MG63 (cell line): ENCODE measurements around the gene DENND1A. TPM values are rescaled to one million over a fixed set of nuclear protein-coding genes. Genes with fewer than 3 reads are reported as not detected.
"Not testable (repeated sequence)": the region's sequence is repeated elsewhere in the genome, so short reads cannot be mapped to it uniquely, and the experiment has no call there.

Source experiments
- DNase-seq: peaks from one replicate; pipeline ENCODE4 v3.0.0-alpha.2; 2020
- H3K27me3 ChIP-seq: fragments of 250-450 bp; sonication (Bioruptor Pico); 2 replicates; pipeline ENCODE4 v1.5.1; 2020; ENCODE audit warnings: mild to moderate bottlenecking, moderate library complexity
- H3K36me3 ChIP-seq: fragments of 250-450 bp; sonication (Bioruptor Pico); 2 replicates; pipeline ENCODE4 v1.5.1; 2020; ENCODE audit warnings: mild to moderate bottlenecking, moderate library complexity
- H3K4me3 ChIP-seq: fragments of 250-450 bp; sonication (Bioruptor Pico); 2 replicates; pipeline ENCODE4 v1.5.1; 2020; ENCODE audit warnings: mild to moderate bottlenecking, moderate library complexity
- H3K9me3 ChIP-seq: fragments of 250-450 bp; sonication (Bioruptor Pico); 2 replicates; pipeline ENCODE4 v1.5.1; 2020; ENCODE audit warnings: mild to moderate bottlenecking, moderate library complexity
- total RNA-seq: library from RNA; depleted of rRNA; stranded (reverse); fragments of >200 nt; shearing (Covaris generic); gene quantifications from 2 replicates; pipeline ENCODE4 v1.2.3, GENCODE V29; 2014; ENCODE audit warnings: low replicate concordance

Gene DENND1A
- total RNA-seq, 1 experiment from 2014 or later, result 35.3 TPM

GRCh38 chr9:123821619-123822018 is 108.3 kb downstream of the DENND1A start:
- Histone ChIP-seq H3K36me3 (no peaks in the 10 kb centered on the region), H3K9me3 (no peaks in the 10 kb centered on the region)
- no peak for DNase-seq

GRCh38 chr9:123820139-123820538 is 109.8 kb downstream of the DENND1A start:
- Histone ChIP-seq H3K9me3 (no peaks in the 10 kb centered on the region), H3K4me3 (no peak overlapping the region), H3K27me3 (no peaks in the 10 kb centered on the region), H3K36me3 (no peaks in the 10 kb centered on the region)
- DNase-seq, result no peak

More at GRCh38 chr9:123821619-123822018, 108.3 kb downstream of the DENND1A start:
- Histone ChIP-seq H3K4me3 (no peak overlapping the region), H3K27me3 (no peaks in the 10 kb centered on the region)

GRCh38 chr9:123816817-123817472 is 113.0 kb downstream of the DENND1A start:
- H3K4me3 ChIP-seq, result no peak overlapping the region
- no peaks in the 10 kb centered on the region for H3K27me3 ChIP-seq
- H3K36me3 ChIP-seq, result no peaks in the 10 kb centered on the region
- H3K9me3 ChIP-seq, result no peaks in the 10 kb centered on the region
- no peak for DNase-seq

GRCh38 chr9:123815856-123816255 is 114.1 kb downstream of the DENND1A start:
- H3K9me3 ChIP-seq, H3K4me3 ChIP-seq, H3K36me3 ChIP-seq, DNase-seq, H3K27me3 ChIP-seq: not testable (repeated sequence)

- Histone ChIP-seq H3K27me3 (no peaks in the 10 kb centered on the region), H3K9me3 (no peaks in the 10 kb centered on the region)
- DNase-seq, result no peak
These were observed 115.4 kb downstream of the DENND1A start for GRCh38 chr9:123814496-123814895.

GRCh38 chr9:123812984-123813383 is 116.9 kb downstream of the DENND1A start:
- no peaks in the 10 kb centered on the region for H3K27me3 ChIP-seq
- DNase-seq, result no peak
- no peak overlapping the region for H3K4me3 ChIP-seq
- no peaks in the 10 kb centered on the region for H3K36me3 ChIP-seq
- no peaks in the 10 kb centered on the region for H3K9me3 ChIP-seq

More at GRCh38 chr9:123814496-123814895, 115.4 kb downstream of the DENND1A start:
- no peak overlapping the region for H3K4me3 ChIP-seq
- no peaks in the 10 kb centered on the region for H3K36me3 ChIP-seq

- no peak overlapping the region for H3K4me3 ChIP-seq
- H3K36me3 ChIP-seq, result no peaks in the 10 kb centered on the region
- H3K27me3 ChIP-seq, result no peaks in the 10 kb centered on the region
- no peak for DNase-seq
- H3K9me3 ChIP-seq, result no peaks in the 10 kb centered on the region
These were observed 122.7 kb downstream of the DENND1A start for GRCh38 chr9:123807251-123807650.

- no peak for DNase-seq
- Histone ChIP-seq H3K9me3 (no peaks in the 10 kb centered on the region), H3K36me3 (no peaks in the 10 kb centered on the region), H3K4me3 (no peak overlapping the region), H3K27me3 (no peaks in the 10 kb centered on the region)
These were observed 123.1 kb downstream of the DENND1A start for GRCh38 chr9:123806829-123807228.

- no peak for DNase-seq
- Histone ChIP-seq H3K9me3 (no peaks in the 10 kb centered on the region), H3K4me3 (no peak overlapping the region), H3K27me3 (no peaks in the 10 kb centered on the region), H3K36me3 (no peaks in the 10 kb centered on the region)
These were observed 131.7 kb downstream of the DENND1A start for GRCh38 chr9:123798195-123798594.

- H3K36me3 ChIP-seq, result no peaks in the 10 kb centered on the region
- DNase-seq, result no peak
- H3K9me3 ChIP-seq, result no peaks in the 10 kb centered on the region
- H3K27me3 ChIP-seq, result no peaks in the 10 kb centered on the region
- H3K4me3 ChIP-seq, result peak overlapping the region; percentile 22
These were observed 133.1 kb downstream of the DENND1A start for GRCh38 chr9:123796618-123797484.

GRCh38 chr9:123796094-123796493 is 133.8 kb downstream of the DENND1A start:
- DNase-seq, result no peak
- H3K9me3 ChIP-seq, result no peaks in the 10 kb centered on the region
- H3K4me3 ChIP-seq, result no peak overlapping the region
- no peaks in the 10 kb centered on the region for H3K27me3 ChIP-seq
- H3K36me3 ChIP-seq, result no peaks in the 10 kb centered on the region

GRCh38 chr9:123795336-123795735 is 134.6 kb downstream of the DENND1A start:
- DNase-seq, result peak; percentile 50
- H3K27me3 ChIP-seq, result no peaks in the 10 kb centered on the region

GRCh38 chr9:123792501-123792900 is 137.4 kb downstream of the DENND1A start:
- H3K27me3 ChIP-seq, result no peaks in the 10 kb centered on the region
- H3K9me3 ChIP-seq, result no peaks in the 10 kb centered on the region
- DNase-seq, result no peak
- no peak overlapping the region for H3K4me3 ChIP-seq
- H3K36me3 ChIP-seq, result no peaks in the 10 kb centered on the region

More at GRCh38 chr9:123795336-123795735, 134.6 kb downstream of the DENND1A start:
- no peaks in the 10 kb centered on the region for H3K9me3 ChIP-seq
- no peaks in the 10 kb centered on the region for H3K36me3 ChIP-seq
- H3K4me3 ChIP-seq, result no peak overlapping the region

GRCh38 chr9:123789554-123790292 is 140.2 kb downstream of the DENND1A start:
- no peak for DNase-seq
- Histone ChIP-seq H3K4me3 (no peak overlapping the region), H3K36me3 (no peaks in the 10 kb centered on the region), H3K27me3 (no peaks in the 10 kb centered on the region), H3K9me3 (no peaks in the 10 kb centered on the region)

- H3K4me3 ChIP-seq, result no peak overlapping the region
- H3K9me3 ChIP-seq, result no peaks in the 10 kb centered on the region
- DNase-seq, result no peak
- H3K36me3 ChIP-seq, result no peaks in the 10 kb centered on the region
- H3K27me3 ChIP-seq, result no peaks in the 10 kb centered on the region
These were observed 142.5 kb downstream of the DENND1A start for GRCh38 chr9:123787416-123787815.

GRCh38 chr9:123784518-123784917 is 145.4 kb downstream of the DENND1A start:
- Histone ChIP-seq H3K4me3 (no peak overlapping the region), H3K27me3 (no peaks in the 10 kb centered on the region), H3K9me3 (no peaks in the 10 kb centered on the region), H3K36me3 (no peaks in the 10 kb centered on the region)
- no peak for DNase-seq
